ENCODE results near the gene EYA2. TPM values are rescaled to one million over a fixed set of nuclear protein-coding genes. Genes with fewer than 3 reads are reported as not detected.

The EYA2 gene
- total RNA-seq, 4 donors from 2014 or later, result 9.9 to 20.1 (median 13.8) TPM

GRCh38 chr20:47217482-47218446, 323.1 kb downstream of the EYA2 start:
- TF ChIP-seq POLR2A (IDR thresholded peaks at IDR 0.05), result no peak
- no peak for TF ChIP-seq CTCF (IDR thresholded peaks at IDR 0.05)
- 91 to 92% methylated on average over 12 of the region's 12 CpGs for WGBS, 2 donors
- DNase-seq, result no peak
- H3K36me3 ChIP-seq, result peaks cover 10 to 19% of the 10 kb centered on the region in 2 donors
- peaks cover 9 to 22% of the 10 kb centered on the region in 2 donors for H3K4me1 ChIP-seq
- no peak overlapping the region for H3K4me3 ChIP-seq (replicated peaks in 1 of 3)
- H3K9me3 ChIP-seq, result no peaks in the 10 kb centered on the region
- no peaks in the 10 kb centered on the region for H3K27me3 ChIP-seq
- intact Hi-C loops (cut with DNase I), result no loop called here
- peak overlapping the region; percentile 24 to 36 (median 26) for H3K27ac ChIP-seq

- Histone ChIP-seq H3K4me3 (replicated peaks in 1 of 3) (no peak overlapping the region), H3K27me3 (no peaks in the 10 kb centered on the region), H3K4me1 (peaks cover 9 to 21% of the 10 kb centered on the region in 2 donors), H3K27ac (no peak overlapping the region), H3K36me3 (peaks cover 28 to 37% of the 10 kb centered on the region in 2 donors), H3K9me3 (no peaks in the 10 kb centered on the region)
- TF ChIP-seq CTCF (IDR thresholded peaks at IDR 0.05), result peak in 2 of 6 experiments; percentile 23 to 43
- TF ChIP-seq POLR2A (IDR thresholded peaks at IDR 0.05), result no peak
- WGBS, 2 donors, result 89 to 93% methylated on average over 8 of the region's 8 CpGs
- no peak for DNase-seq
- intact Hi-C loops (cut with DNase I), result no loop called here
Observed at GRCh38 chr20:47220161-47220582, 325.5 kb downstream of the EYA2 start.

- H3K4me1 ChIP-seq, result peaks cover 5 to 12% of the 10 kb centered on the region in 2 donors
- no peak overlapping the region for H3K4me3 ChIP-seq (replicated peaks in 1 of 3)
- H3K36me3 ChIP-seq, result peaks cover 31 to 39% of the 10 kb centered on the region in 2 donors
- no peak overlapping the region for H3K27ac ChIP-seq
- TF ChIP-seq POLR2A (IDR thresholded peaks at IDR 0.05) (no peak), CTCF (IDR thresholded peaks at IDR 0.05) (no peak)
- H3K27me3 ChIP-seq, result no peaks in the 10 kb centered on the region
- intact Hi-C loops (cut with DNase I), result no loop called here
- 91 to 96% methylated on average over 9 to 16 of the region's 16 CpGs for WGBS, 2 donors
- H3K9me3 ChIP-seq, result no peaks in the 10 kb centered on the region
- no peak for DNase-seq
Observed at GRCh38 chr20:47221036-47221625, 326.5 kb downstream of the EYA2 start.

- Histone ChIP-seq H3K27me3 (no peaks in the 10 kb centered on the region), H3K9me3 (no peaks in the 10 kb centered on the region), H3K27ac (no peak overlapping the region), H3K4me3 (replicated peaks in 1 of 3) (no peak overlapping the region), H3K4me1 (peaks cover 0 to 5% of the 10 kb centered on the region in 2 donors), H3K36me3 (peaks cover 38 to 50% of the 10 kb centered on the region in 2 donors)
- WGBS, 2 donors, result 95% methylated on average over 12 of the region's 12 CpGs
- no peak for DNase-seq
- TF ChIP-seq CTCF (IDR thresholded peaks at IDR 0.05) (no peak), POLR2A (IDR thresholded peaks at IDR 0.05) (no peak)
- intact Hi-C loops (cut with DNase I), result no loop called here
Observed at GRCh38 chr20:47222468-47223119, 328.0 kb downstream of the EYA2 start.
